ENCODE results near the gene COQ8A. TPM values are rescaled to one million over a fixed set of nuclear protein-coding genes. Genes with fewer than 3 reads are reported as not detected.
"Not testable (repeated sequence)": the region's sequence is repeated elsewhere in the genome, so short reads cannot be mapped to it uniquely, and the experiment has no call there.

COQ8A gene
- total RNA-seq, 1 donor from 2014 or later: 7.3 TPM

DNA sequence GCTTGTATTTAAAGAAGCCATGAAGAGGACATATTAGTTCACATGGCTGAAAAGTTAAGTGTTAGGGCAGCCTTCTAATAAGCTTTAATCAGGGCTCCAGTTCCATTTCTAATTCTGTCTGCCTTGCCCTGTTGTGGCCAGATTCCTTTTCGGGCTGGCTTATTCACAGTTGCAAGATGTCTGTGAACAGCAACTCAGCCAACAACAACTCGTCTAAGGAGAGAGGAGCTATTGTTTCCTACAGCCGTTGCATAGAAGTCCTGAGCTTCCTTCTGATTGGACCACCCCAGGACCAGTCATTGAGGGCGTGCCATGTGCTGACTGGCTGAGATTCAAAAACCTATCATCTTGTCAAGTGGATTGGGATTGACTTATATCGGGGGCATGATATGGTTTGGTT lies 18.6 kb upstream of the COQ8A start:
- DNase-seq (ENCODE audit: low read depth, low spot score): no peak

DNA sequence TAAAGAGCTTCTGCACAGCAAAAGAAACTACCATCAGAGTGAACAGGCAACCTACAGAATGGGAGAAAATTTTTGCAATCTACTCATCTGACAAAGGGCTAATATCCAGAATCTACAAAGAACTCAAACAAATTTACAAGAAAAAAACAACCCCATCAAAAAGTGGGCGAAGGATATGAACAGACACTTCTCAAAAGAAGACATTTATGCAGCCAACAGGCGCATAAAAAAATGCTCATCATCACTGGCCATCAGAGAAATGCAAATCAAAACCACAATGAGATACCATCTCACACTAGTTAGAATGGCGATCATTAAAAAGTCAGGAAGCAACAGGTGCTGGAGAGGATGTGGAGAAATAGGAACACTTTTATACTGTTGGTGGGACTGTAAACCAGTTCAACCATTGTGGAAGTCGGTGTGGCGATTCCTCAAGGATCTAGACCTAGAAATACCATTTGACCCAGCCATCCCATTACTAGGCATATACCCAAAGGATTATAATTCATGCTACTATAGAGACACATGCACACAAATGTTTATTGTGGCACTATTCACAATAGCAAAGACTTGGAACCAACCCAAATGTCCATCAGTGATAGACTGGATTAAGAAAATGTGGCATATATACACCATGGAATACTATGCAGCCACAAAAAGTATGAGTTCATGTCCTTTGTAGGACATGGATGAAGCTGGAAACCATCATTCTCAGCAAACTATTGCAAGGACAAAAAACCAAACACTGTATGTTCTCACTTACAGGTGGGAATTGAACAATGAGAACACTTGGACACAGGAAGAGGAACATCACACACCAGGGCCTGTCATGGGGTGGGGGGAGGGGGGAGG lies 10.6 kb upstream of the COQ8A start:
- DNase-seq (ENCODE audit: low read depth, low spot score): not testable (repeated sequence)

DNA sequence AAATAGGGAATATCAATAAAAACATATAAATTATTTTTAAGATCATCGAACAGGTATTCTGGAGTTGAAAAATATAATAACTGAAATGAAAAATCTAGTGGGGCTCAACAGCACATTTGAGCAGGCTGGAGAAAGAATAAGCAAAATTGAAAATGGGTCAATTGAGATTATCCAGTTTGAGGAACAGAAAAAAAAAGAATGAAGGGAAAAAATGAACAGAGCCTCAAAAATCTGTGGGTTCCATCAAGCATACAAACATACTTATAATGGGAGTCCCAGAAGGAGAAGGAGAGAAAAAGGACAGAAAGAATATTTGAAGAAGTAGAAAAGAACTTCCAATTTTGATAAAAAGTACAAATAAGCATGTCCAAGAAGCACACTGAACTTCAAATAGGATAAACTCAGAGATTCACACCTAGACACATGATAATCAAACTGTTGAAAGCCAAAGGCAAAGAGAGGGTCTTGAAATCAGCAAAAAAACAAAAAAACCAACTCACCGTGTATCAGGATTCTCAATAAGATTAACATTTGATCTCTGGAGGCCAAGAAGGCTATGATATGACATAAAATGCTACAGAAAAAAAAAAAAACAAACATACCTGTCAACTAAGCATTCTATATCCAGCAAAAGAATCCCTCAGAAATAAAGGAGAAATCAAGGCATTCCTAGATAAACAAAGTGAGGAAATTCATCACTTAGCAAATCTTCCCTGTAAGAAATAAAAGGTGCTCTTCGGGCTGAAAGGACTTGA lies 5.4 kb upstream of the COQ8A start:
- no peak for DNase-seq (ENCODE audit: low read depth, low spot score)

DNA sequence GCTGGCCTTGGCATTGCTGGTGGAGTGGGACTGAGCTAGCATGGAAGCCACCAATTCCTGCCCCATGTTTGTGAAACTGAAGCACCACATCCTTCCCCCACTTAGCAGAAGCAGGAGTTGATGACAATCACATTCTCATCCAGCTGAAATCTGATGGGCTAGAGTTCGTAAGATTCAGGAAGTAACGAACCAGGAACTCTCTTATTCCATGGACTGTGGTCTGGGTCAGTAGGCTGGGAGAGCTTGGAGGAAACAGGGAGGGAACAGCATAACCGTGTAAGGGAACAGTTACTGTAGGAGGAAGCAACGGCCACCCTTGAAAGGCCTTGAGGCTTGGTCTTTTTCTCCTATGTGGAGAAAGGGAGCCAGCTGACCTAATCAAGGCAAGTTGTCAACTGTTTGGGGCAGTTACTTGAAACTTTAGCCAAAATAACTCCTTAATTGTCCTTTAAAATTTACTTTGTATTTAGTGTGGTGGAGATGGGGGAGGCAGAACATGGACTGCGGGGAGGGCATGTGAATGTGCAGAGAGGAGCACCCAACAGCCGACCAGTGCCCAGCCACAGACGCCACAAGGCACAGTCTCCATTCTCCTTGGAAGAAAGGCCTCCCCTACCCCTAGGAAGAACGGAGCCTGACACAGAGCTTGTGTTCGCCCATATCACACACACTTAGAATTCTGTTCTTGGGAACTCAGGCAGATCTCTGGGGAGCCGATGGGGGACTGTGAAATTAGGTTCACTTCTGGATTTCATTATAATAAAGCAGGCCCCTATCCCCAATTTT lies 2.0 kb upstream of the COQ8A start:
- no peak for DNase-seq (ENCODE audit: low read depth, low spot score)

DNA sequence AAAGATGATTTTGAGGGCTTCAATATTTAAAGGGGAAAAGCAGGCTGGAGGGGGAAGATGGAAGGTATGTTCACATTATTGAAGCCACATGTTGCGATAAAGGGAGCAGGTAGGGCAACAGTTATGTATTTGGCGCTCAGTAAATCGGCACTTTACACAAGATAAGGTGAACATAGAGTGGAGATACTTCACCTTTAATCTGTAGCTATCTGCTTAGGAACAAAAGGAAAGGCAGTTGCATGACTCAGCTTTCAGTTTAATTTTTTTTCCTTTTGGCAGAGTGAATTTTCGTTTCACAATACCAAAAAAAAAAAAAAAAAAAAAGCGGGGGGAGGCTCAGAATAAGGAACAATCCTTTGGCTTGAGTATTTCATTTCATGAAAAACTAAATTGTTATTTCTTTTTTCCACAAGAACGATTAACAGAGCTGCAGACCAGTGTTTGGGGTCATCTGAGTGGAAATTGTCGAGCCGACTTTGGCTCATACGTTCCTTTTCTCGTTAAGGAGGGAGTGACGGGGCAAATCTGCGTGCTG lies 1.1 kb upstream of the COQ8A start:
- no peak for DNase-seq (ENCODE audit: low read depth, low spot score)

DNA sequence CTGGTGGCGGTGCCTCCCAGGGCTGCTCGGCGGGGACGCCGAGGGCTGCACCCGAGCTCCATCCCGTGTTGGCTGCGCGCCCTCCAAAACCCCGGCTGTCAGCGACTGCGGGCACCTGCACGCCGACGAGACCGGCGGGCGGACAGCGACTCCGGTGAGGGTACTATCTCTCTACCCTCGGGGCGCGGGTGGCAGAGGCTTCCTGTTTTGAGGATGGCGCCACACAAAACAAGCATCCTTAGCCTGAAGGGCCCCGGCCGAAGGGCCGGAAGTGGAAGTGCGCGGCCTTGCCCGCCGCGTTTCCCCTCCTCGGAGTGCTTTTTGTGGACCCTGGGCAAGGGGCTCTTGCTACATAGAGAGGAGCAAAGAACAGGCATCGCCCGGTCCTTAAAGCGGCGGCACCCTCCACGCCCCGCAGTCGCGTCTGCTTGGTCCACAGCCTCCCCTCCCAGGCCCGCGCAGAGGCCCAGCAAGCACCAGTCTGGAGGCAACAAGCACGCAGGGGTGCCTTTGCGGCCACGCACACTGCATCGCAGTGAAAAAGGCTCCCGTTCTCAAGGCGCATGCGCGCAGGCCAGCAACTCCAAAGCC lies 561 bp upstream of the COQ8A start:
- DNase-seq (ENCODE audit: low read depth, low spot score): no peak

DNA sequence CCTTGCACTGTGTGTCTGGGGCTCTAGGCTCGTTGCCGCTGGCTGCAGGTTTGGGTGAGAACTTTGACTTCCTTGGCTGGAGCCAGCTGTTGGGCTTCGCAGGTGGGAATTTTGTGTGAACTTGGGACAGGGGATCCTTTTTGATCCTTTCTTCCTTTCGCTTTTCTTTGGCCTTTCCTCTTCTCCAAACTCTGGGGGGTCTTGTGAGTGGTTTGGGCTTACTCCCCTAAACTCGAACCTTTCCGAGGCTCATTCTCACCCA lies 643 bp downstream of the COQ8A start:
- DNase-seq (ENCODE audit: low read depth, low spot score): no peak

DNA sequence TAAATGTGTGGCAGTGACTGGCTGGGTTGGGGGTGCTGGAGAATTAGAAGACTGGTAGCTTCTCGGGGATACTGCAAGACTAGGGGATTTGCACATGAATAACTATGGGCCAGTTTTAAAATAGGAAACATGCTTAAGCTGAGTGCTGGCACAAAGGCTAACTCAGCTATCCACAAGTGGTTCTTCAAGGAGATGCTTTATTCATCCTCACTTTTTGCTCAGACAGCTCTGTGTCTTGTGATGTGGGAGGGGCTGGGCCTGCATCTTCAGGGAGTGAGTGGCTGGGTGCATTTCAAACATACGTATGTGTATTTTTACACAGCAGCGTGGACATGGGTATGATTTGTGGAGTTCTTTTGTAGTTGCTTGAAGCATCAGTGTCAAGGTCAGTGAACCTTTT lies 2.3 kb downstream of the COQ8A start:
- no peak for DNase-seq (ENCODE audit: low read depth, low spot score)

DNA sequence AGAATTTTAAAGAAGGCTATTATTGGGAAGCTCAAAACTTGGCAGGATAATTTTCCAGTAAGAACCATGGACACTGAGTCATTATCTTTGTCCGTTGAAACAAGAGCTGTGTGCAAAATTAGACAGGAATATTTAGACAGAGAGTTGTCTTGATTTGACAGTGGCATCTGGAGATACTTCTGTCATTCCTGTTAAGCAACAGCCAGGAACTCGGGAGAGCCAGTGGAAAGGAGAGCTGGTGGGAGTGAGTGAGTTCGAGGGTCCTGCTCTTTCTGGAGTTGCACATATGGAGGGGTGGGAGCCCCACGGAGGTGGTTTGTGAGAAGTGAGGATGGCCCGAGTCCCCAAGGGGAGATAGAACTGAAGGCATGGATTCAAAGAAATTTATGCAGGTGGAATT lies 3.1 kb downstream of the COQ8A start:
- no peak for DNase-seq (ENCODE audit: low read depth, low spot score)

DNA sequence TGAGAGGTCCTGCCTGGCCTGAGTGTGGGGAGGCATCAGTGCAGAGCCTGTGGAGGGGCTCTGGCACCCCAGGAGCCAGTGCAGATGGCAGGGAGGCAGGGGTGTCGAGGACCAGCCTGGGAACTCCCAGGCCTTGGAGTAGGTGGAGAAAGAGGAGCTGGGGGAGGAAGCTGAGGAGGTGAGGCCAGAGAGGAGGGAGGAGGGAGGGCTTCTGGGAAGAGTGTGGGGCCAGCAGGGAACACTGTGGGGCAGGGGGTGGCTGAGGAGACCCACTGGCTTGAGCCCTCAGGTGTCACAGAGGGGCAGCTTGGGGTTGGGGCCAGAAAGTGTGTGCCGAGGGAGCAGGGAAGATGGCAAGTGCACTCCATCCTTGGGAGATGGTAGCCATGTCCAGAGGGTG lies 3.8 kb downstream of the COQ8A start:
- DNase-seq (ENCODE audit: low read depth, low spot score): no peak

DNA sequence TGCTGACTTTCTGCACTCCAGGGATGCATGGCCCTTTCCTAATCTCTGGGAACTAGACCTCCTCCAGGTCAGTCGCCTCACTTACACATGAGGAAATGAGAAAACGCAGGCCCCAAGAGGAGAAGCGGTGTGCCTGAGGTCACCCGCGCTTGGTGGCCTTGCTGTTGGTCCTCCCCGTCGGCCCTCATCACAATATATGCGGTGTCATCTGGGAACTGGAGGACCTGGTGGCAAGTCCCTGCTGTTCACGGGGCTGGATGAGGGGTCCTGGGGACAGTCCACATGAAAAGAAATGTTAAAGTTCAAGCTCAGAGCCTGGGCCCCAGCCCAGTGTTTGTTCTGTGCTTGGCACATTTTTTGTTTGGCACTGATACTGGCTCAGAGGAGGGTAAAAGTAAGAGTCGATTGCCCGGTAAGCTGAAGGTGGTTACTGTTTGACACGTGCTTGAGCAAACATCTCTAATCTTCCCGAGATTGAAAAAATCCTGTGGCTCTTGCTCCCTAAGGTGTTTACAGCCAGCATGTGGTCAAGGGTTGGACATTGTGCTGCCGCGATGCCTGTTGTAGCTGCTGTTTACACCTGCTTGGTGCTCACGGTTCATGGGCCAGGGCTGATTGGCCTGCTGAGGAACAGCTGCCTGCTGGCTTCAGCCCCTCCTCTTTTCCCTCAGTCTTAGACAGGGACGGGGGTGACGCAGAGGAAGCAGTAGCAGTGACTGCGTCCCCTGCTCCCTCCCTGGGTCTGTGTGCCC lies 5.2 kb downstream of the COQ8A start:
- no peak for DNase-seq (ENCODE audit: low read depth, low spot score)

DNA sequence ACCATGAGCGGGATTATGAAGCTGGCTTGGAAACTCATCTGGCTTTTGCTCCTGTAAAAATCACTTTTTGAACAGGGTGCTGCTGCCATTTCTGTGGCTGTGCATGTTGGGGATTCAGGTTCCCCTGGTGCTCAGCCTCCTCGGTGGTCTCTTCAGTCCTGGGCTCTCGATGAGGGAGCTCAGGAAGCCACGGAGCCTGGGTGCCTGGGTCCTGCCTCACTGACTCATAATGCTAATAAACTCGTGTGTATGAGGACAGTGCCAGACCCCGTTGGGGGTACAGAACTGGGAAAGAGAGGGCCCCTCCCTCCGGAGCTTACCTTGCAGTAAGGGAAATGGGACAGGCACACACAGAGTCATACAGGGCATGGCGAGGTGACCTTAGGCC lies 5.8 kb downstream of the COQ8A start:
- no peak for DNase-seq (ENCODE audit: low read depth, low spot score)

DNA sequence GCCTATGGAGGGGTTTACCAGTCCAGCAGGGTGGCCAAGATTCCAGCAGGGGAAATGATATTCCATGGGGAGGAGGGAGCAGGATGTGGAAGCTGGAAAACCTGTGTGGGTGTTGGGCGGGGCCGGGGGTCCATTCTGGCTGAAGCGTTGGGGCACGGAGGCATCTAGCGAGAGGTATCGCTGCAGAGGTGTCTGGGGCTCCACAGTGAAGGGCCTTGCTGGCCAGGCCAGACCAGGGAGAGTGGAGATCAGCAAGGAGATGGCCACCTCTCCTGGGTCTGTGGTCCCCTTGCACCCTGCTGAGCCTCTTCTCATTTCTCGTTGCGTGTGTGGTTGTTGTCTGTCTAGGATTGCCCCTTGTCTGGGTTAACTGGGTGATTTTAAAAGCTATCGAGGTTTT lies 6.2 kb downstream of the COQ8A start:
- DNase-seq (ENCODE audit: low read depth, low spot score): no peak

DNA sequence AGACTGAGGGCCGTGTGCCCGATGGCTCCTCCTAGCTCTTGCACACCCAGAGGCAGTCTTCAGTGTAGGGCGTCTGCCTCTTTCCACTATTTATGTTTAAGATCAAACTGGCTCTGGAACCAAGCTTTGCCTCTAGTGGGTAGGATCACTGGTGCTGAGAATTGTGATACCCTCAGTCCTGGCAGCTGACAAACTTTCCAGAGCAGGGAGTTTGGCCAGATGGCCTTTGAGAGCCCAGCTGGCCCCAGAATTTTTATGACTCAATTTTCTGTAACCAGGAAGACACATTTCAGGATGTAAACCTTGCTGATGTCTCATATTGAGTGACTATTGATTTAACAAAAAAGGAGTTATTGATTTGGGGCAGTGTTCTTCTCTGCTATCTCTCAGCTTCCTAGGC lies 6.7 kb downstream of the COQ8A start:
- DNase-seq (ENCODE audit: low read depth, low spot score): no peak

DNA sequence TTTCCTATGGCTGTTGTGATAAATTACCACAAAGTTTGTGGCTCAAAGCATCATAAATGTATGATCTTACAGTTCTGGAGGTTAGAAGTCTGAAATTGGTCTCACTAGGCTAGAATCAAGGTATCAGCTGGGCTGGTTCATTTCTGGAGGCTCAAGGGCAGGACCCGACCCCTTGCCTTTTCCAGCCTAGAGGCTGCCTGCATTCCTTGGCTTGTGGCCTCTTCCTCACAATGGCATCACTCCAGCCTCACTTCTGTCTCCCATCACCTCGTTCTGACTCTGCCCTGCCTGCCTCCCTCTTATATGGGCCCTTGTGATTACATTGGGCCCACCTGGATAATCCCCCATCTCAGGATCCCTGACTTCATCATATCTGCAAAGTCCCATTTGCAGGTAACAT lies 8.0 kb downstream of the COQ8A start:
- DNase-seq (ENCODE audit: low read depth, low spot score): no peak

DNA sequence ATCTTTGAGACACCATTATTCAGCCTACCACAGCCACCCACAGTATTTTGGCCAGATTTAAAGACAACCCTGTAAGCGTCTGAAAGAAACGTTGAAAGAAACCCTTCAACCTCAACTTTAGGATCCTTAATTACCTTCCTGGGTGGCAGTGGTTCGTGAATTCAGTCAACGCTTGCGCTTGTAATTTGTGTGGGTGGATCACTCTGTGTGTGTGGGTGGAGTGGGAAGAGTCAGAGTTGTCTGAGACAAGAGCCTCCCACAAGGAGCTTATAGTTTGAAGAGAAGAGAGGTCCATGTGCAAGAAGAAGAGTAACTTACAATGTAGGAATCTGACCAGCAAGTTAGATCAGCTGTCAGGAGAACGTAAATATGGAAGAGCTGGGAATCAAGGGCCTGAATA lies 8.4 kb downstream of the COQ8A start:
- DNase-seq (ENCODE audit: low read depth, low spot score): no peak

DNA sequence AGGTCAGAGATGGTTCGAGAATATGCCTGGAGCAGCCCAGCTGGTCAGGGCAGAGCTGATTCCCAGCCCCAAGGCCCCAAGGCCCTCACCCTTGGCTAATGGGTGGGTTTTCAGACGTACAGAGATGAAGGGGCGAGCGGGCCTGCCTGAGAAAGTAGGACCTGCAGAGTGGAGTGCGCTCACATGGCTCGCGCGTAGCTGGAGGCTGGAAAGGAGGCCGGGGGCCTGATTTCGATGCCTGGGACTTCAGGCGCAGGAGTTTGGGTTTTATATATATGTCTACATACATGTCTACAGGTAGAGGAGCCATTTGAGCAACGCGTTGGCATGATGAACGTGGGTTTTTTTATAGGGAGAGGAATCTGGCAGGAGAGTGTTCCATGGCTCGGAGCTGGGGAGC lies 8.9 kb downstream of the COQ8A start:
- DNase-seq (ENCODE audit: low read depth, low spot score): no peak

DNA sequence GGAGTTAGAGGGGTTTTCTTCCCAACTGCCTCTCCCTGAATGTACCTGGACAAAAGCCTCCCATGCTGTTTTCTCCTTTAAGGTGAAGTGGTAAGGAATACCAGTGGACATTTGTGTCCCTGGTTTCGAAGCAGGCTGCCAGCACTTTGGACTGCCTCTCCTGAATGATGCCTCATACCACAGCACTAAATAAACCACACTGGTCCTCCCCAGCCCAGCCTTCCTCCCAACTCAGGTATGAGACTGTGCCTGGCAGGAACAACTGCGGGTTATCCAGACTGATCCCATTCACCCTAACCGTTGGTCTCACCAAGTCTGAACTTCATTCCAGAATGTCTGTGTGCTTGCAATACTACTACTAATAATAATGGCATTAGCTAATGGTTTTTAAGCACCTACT lies 9.3 kb downstream of the COQ8A start:
- DNase-seq (ENCODE audit: low read depth, low spot score): no peak

DNA sequence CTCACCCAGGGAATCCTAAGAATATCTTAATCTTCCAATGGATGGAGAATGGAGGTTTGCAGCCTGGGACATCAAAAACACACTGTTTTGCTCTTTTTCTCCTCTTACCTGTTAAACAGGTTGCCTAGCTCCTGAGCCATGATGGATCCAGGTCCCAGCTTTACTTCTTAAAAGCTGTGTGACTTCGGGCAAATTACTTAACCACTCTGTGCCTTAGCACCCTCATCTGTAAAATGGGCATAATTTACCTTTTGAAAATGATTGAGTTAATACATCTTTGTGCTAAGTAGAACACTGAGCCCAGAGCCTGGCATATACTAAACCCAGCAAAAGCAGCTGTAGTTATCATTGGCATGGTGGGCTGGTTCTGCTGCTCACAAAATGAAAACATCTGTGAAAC lies 10.2 kb downstream of the COQ8A start:
- DNase-seq (ENCODE audit: low read depth, low spot score): no peak

DNA sequence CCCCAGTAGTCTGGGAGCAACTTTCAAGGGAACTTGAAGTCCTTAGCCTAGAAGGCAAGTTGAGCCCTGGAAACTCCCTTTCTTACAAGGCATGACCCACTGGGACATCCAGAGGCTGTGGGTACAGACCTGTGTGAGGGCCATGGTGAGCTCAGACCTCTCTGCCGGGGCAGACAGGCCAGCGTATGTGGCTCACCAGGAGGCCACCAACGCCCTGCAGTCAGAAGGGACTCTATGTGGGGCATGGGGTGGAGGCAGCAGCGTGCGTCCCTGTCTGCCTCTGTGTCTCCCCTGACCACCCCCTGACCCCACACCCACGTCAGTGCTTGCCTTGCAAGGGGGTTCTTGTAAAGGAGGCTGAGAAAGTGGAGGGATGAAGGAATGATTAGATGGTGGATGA lies 10.8 kb downstream of the COQ8A start:
- no peak for DNase-seq (ENCODE audit: low read depth, low spot score)

Measured in pulmonary artery endothelial cell (primary cell).